SH-SY5Y (cell line): Measurements from ENCODE around the gene CUL4A.

Source experiments
- GATA2 ChIP-seq: IDR thresholded peaks from 2 replicates; pipeline ENCODE4 v1.6.1; 2011; ENCODE audit warnings: mild to moderate bottlenecking, low read depth, low read length
- GATA3 ChIP-seq: IDR thresholded peaks from 2 replicates; pipeline ENCODE4 v1.6.1; 2011; ENCODE audit warnings: low read depth, mild to moderate bottlenecking, low read length, moderate library complexity

DNA sequence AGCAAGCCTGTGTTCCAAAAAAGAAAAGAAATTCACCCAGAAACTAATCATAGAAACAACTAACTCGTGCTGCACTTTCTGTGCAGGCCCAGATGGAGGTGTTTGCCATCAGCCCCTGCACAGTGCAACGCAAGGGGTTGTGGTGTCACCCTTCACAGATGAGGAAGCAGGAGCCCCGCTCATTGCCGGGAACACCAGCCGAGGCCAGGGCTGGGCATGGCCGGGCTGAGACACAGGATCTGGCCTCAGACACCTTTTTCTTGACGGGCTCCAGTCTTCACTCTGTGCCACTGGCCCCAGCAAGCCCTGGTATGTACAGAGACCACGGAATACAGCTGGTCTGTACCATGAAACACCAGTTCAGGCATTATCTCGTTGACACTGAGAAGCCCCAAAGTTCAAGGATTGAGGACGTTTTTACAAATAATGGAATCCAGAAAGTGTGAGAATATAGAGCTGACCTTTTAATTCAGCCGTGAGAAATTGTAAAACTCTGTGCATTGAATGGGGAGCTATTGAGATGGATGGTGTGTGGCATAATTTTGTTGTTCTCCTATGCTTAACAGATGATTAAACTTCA is 43.2 kb downstream of the CUL4A start:
- TF ChIP-seq GATA2 (no peak), GATA3 (no peak)
